CD4-positive, alpha-beta T cell (primary cell): Measurements from ENCODE around the gene CYB5B. TPM values are rescaled to one million over a fixed set of nuclear protein-coding genes. Genes with fewer than 3 reads are reported as not detected.

ENCODE experiments used
- ATAC-seq: fragments of 200-7000 bp; cut with Tn5 transposase; one replicate; pipeline ENCODE4 v1.10.0; 2022; ENCODE audit warnings: mild to moderate bottlenecking; ENCODE audit not compliant: poor library complexity
- CTCF ChIA-PET: fragments of 350-600 bp; sonication (Branson Sonifier 250); formaldehyde crosslinking; loops from one replicate; lab custom pipeline; 2021; ENCODE audit warnings: antibody characterized with exemption, inconsistent platforms; lab: Charles Lee
- POLR2A ChIA-PET: fragments of 350-600 bp; sonication (Branson Sonifier 250); formaldehyde crosslinking; loops from one replicate; lab custom pipeline; 2021; ENCODE audit warnings: antibody characterized with exemption, inconsistent platforms; lab: Charles Lee
- DNase-seq, 14 experiments: peaks; one replicate each; pipeline ENCODE4 v3.0.0-alpha.2; 2013 to 2020; ENCODE audit warnings: mixed read lengths in 2 of 14
- H3K27ac ChIP-seq, 2 donors: one replicate each; pipeline versions ENCODE4 v1.5.1 to v1.7.0; 2013; ENCODE audit warnings: low read length in 2 of 2, low read depth in 1 of 2, mild to moderate bottlenecking in 1 of 2
- H3K27me3 ChIP-seq, 2 experiments: 1 replicate in 1 of 2; 2 replicates in 1 of 2; pipeline versions ENCODE4 v1.6.1 to v1.7.0; 2013; ENCODE audit warnings: low read length in 2 of 2, control low read depth in 1 of 2, mild to moderate bottlenecking in 1 of 2, moderate library complexity in 1 of 2; ENCODE audit not compliant: insufficient read depth in 2 of 2, control insufficient read depth in 1 of 2
- H3K36me3 ChIP-seq: one replicate; pipeline ENCODE4 v1.6.1; 2013; ENCODE audit warnings: low read length, control low read depth; ENCODE audit not compliant: insufficient read depth
- H3K4me1 ChIP-seq: one replicate; pipeline ENCODE4 v1.6.1; 2013; ENCODE audit warnings: low read length, control low read depth; ENCODE audit not compliant: insufficient read depth
- H3K4me3 ChIP-seq: one replicate; pipeline ENCODE4 v1.5.1; 2013; ENCODE audit warnings: mild to moderate bottlenecking, low read length, moderate library complexity
- H3K9me3 ChIP-seq, 2 experiments: 1 replicate in 1 of 2; 2 replicates in 1 of 2; pipeline versions ENCODE4 v1.6.1 to v1.7.0; 2013; ENCODE audit warnings: low read length in 2 of 2, mild to moderate bottlenecking in 2 of 2, control low read depth in 1 of 2, moderate library complexity in 1 of 2; ENCODE audit not compliant: control insufficient read depth in 1 of 2, insufficient read depth in 1 of 2
- H3K27ac Mint-ChIP-seq: one replicate; pipeline ENCODE4 v1.8.0; 2020; ENCODE audit warnings: mixed read lengths
- H3K27me3 Mint-ChIP-seq: one replicate; pipeline ENCODE4 v1.8.0; 2021; ENCODE audit warnings: mixed read lengths
- H3K36me3 Mint-ChIP-seq: one replicate; pipeline ENCODE4 v1.8.0; 2021; ENCODE audit warnings: low read depth, mixed read lengths
- H3K4me1 Mint-ChIP-seq: one replicate; pipeline ENCODE4 v1.8.0; 2021; ENCODE audit warnings: low read depth, mixed read lengths
- H3K4me3 Mint-ChIP-seq: one replicate; pipeline ENCODE4 v1.8.0; 2020; ENCODE audit warnings: mild to moderate bottlenecking, mixed read lengths
- H3K9me3 Mint-ChIP-seq: one replicate; pipeline ENCODE4 v1.8.0; 2020; ENCODE audit warnings: mixed read lengths
- CTCF ChIP-seq: fragments of 200-600 bp; IDR thresholded peaks from one replicate; pipeline ENCODE4 v1.8.0; 2022; ENCODE audit warnings: antibody characterized with exemption, mild to moderate bottlenecking
- intact Hi-C, 2 experiments: fragments of 100-400 bp; cut with DNase I in 1 of 2; cut with micrococcal nuclease in 1 of 2; formaldehyde crosslinking; loops; one replicate each; pipeline versions ENCODE4 v1.15.1 to v1.9.0; 2023 to 2025; cut with DNase I, micrococcal nuclease
- total RNA-seq, 174 experiments: library from RNA in 2 of 174; stranded (reverse) in 2 of 174; gene quantifications; one replicate each; pipeline ENCODE4 v1.2.3 and lab custom pipeline; 2021 to 2026

Gene CYB5B
- total RNA-seq, 2 experiments from 2014 or later: 16.0 to 18.3 TPM

- Histone ChIP-seq H3K4me1 (no peaks in the 10 kb centered on the region), H3K36me3 (no peaks in the 10 kb centered on the region), H3K9me3 (no peaks in the 10 kb centered on the region), H3K27me3 (no peaks in the 10 kb centered on the region), H3K27ac (no peak overlapping the region), H3K4me3 (no peak overlapping the region)
- CTCF ChIA-PET: no interaction called here
- Mint-ChIP-seq H3K27ac (no peak overlapping the region), H3K4me1 (no peaks in the 10 kb centered on the region), H3K4me3 (no peak overlapping the region), H3K36me3 (no peaks in the 10 kb centered on the region), H3K27me3 (no peaks in the 10 kb centered on the region), H3K9me3 (no peaks in the 10 kb centered on the region)
- no peak for TF ChIP-seq CTCF
- intact Hi-C loops: no loop called here
- no peak for DNase-seq
- no peak for ATAC-seq
- POLR2A ChIA-PET: no interaction called here
These were observed 57.5 kb downstream of the CYB5B start for GRCh38 chr16:69481901-69482341.

DNA sequence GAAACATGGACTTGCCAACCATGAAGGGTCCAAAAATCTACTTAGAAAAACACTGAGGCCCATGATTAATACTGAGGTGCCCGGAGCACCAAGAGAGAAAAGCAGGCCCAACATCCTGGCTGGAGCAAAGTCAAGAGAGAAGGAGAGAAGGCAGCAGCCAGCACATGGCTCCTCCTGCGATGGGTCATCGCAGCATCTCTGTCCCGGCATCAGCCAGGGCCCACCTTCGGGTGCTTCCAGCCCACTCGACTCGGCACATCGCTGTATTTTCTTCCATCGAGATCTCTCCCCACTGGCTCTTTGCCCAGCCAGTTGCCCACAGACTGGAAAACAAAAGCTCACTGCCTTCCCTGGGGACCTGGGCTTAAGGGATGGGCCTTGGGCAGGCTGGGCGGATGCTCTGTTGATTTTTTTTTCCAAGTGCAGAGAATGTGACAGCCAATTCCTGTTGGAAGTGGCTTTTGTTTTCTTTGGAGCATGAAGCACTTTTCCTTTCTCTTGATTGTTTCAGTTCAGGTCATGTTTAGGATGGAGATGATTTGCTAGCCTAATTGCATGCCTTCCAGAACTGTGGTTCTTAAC is 58.1 kb downstream of the CYB5B start:
- Histone ChIP-seq H3K36me3 (no peaks in the 10 kb centered on the region), H3K4me1 (no peaks in the 10 kb centered on the region), H3K27ac (no peak overlapping the region), H3K9me3 (no peaks in the 10 kb centered on the region), H3K27me3 (no peaks in the 10 kb centered on the region), H3K4me3 (no peak overlapping the region)
- no peaks in the 10 kb centered on the region for H3K27me3 Mint-ChIP-seq
- ChIA-PET CTCF (no interaction called here), POLR2A (no interaction called here)
- H3K9me3 Mint-ChIP-seq: no peaks in the 10 kb centered on the region
- no peak for TF ChIP-seq CTCF
- H3K4me3 Mint-ChIP-seq: no peak overlapping the region
- intact Hi-C loops: no loop called here
- no peak overlapping the region for H3K27ac Mint-ChIP-seq
- ATAC-seq: no peak
- no peaks in the 10 kb centered on the region for H3K36me3 Mint-ChIP-seq
- H3K4me1 Mint-ChIP-seq: no peaks in the 10 kb centered on the region
- no peak for DNase-seq

DNA sequence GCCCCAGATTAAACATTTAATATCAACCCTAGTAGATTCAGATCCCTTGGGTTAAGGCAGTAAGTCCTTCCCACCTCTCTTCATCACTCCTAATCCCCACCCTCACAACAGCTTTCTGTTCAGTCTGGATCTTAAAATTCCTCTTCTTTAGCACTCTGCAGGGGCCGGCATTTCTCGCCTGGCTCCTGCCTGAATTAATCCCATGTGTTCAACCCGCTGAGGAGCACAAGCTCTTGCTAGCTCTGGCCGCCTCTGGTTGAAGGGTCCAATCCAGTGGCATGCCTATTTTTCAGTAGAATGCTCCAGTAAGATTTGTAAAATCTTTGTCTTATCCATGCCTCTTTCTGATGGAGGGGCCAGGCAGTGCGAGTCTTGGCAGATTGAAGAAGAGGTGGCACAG is 59.2 kb downstream of the CYB5B start:
- Mint-ChIP-seq H3K4me3 (no peak overlapping the region), H3K27me3 (no peaks in the 10 kb centered on the region), H3K36me3 (no peaks in the 10 kb centered on the region), H3K4me1 (no peaks in the 10 kb centered on the region), H3K9me3 (no peaks in the 10 kb centered on the region), H3K27ac (no peak overlapping the region)
- POLR2A ChIA-PET: no interaction called here
- H3K27ac ChIP-seq: no peak overlapping the region
- TF ChIP-seq CTCF: no peak
- ATAC-seq: no peak
- H3K9me3 ChIP-seq: no peaks in the 10 kb centered on the region
- H3K4me3 ChIP-seq: no peak overlapping the region
- intact Hi-C loops: no loop called here
- no peaks in the 10 kb centered on the region for H3K27me3 ChIP-seq
- no peaks in the 10 kb centered on the region for H3K36me3 ChIP-seq
- H3K4me1 ChIP-seq: no peaks in the 10 kb centered on the region
- CTCF ChIA-PET: no interaction called here
- DNase-seq: no peak
